Neural progenitor cell (in vitro differentiated cells): ENCODE data around the gene KCNQ1.

ENCODE experiments used
- CTCF ChIP-seq: fragments of 200-600 bp; sonication (generic); IDR thresholded peaks from 2 replicates; pipeline ENCODE4 v1.5.1; 2017; ENCODE audit warnings: antibody characterized with exemption, mild to moderate bottlenecking
- EZH2 ChIP-seq: fragments of 200-600 bp; sonication (generic); IDR thresholded peaks from 2 replicates; pipeline ENCODE4 v1.6.1; 2017; ENCODE audit warnings: antibody characterized with exemption, mild to moderate bottlenecking, moderate library complexity
- EZH2phosphoT487 ChIP-seq: fragments of 200-600 bp; sonication (generic); IDR thresholded peaks from 2 replicates; pipeline ENCODE4 v1.6.1; 2017; ENCODE audit warnings: antibody characterized with exemption

- TF ChIP-seq CTCF (no peak), EZH2 (no peak), EZH2phosphoT487 (no peak)
These were observed 143.4 kb downstream of the KCNQ1 start for GRCh38 chr11:2587976-2588748.
